Ovary (tissue), 3 donors: Measurements from ENCODE around the gene ZMYND19.

Experiments used
- EP300 ChIP-seq: sonication (generic); formaldehyde crosslinking; IDR thresholded peaks from one replicate; pipeline ENCODE4 v1.6.1; 2017; ENCODE audit warnings: antibody characterized with exemption
- POLR2A ChIP-seq: fragments of 450-650 bp; IDR thresholded peaks from one replicate; pipeline ENCODE4 v1.6.1; 2017; ENCODE audit warnings: antibody characterized with exemption, mild to moderate bottlenecking, moderate library complexity
- TF ChIP-seq, protein P1 (sequence below), 3 donors: fragments of 450-650 bp in 2 of 3; fragments of 200-600 bp in 1 of 3; IDR thresholded peaks; one replicate each; pipeline versions ENCODE4 v1.5.1 to v1.8.0; 2016 to 2022; ENCODE audit warnings: antibody characterized with exemption in 3 of 3, mild to moderate bottlenecking in 1 of 3
- donor health status: DM: no; HTN: no; CAD: no.

DNA sequence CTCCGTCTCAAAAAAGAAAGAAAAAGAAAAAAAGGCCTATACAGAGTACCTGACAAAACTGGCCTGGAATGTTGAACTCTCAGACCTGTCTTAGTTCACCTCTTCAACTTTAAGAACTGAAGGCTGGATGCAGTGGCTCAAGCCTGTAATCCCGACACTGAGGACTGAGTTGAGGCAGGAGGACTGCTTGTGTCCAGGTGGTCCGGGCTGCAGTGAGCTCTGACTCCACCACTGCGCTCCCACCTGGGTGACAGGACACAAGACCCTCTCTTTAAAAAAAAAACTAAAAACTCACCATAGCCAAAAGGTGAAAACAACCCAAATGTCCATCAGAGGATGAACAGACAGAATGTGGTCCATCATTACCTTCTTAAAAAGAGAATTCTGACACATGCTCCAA lies 32.2 kb downstream of the ZMYND19 start:
- TF ChIP-seq, protein P1, sequence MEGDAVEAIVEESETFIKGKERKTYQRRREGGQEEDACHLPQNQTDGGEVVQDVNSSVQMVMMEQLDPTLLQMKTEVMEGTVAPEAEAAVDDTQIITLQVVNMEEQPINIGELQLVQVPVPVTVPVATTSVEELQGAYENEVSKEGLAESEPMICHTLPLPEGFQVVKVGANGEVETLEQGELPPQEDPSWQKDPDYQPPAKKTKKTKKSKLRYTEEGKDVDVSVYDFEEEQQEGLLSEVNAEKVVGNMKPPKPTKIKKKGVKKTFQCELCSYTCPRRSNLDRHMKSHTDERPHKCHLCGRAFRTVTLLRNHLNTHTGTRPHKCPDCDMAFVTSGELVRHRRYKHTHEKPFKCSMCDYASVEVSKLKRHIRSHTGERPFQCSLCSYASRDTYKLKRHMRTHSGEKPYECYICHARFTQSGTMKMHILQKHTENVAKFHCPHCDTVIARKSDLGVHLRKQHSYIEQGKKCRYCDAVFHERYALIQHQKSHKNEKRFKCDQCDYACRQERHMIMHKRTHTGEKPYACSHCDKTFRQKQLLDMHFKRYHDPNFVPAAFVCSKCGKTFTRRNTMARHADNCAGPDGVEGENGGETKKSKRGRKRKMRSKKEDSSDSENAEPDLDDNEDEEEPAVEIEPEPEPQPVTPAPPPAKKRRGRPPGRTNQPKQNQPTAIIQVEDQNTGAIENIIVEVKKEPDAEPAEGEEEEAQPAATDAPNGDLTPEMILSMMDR (IDR thresholded peaks at IDR 0.05) = no peak
- no peak for TF ChIP-seq POLR2A
- TF ChIP-seq EP300 = no peak
